B cell (primary cell): Measurements from ENCODE around the gene ACADL. TPM values are rescaled to one million over a fixed set of nuclear protein-coding genes. Genes with fewer than 3 reads are reported as not detected.

Source experiments
- ATAC-seq: fragments of 200-7000 bp; cut with Tn5 transposase; one replicate; pipeline ENCODE4 v1.10.0; 2021; ENCODE audit warnings: low read depth, mild to moderate bottlenecking, moderate number of reproducible peaks, moderate library complexity
- CTCF ChIA-PET: fragments of 350-600 bp; sonication (Branson Sonifier 250); formaldehyde crosslinking; loops from one replicate; lab custom pipeline; 2021; ENCODE audit warnings: antibody characterized with exemption, inconsistent platforms; lab: Charles Lee
- POLR2A ChIA-PET: fragments of 350-600 bp; sonication (Branson Sonifier 250); formaldehyde crosslinking; loops from one replicate; lab custom pipeline; 2021; ENCODE audit warnings: antibody characterized with exemption; lab: Charles Lee
- DNase-seq: peaks from one replicate; pipeline ENCODE4 v3.0.0; 2013
- H2AFZ ChIP-seq: 2 replicates; pipeline ENCODE4 v1.6.1; 2012; ENCODE audit warnings: mild to moderate bottlenecking, low read depth, low read length; ENCODE audit not compliant: insufficient read depth, poor library complexity, severe bottlenecking
- H3K27ac ChIP-seq, 2 donors: 1 replicate in 1 of 2; 2 replicates in 1 of 2; pipeline ENCODE4 v1.5.1; 2012 to 2013; ENCODE audit warnings: low read length in 2 of 2, mild to moderate bottlenecking in 2 of 2, moderate library complexity in 1 of 2
- H3K27me3 ChIP-seq, 4 experiments: fragments of 200-600 bp in 1 of 4; sonication (generic) in 1 of 4; replicated peaks in 1 of 4; 1 replicate in 2 of 4; 2 replicates in 2 of 4; pipeline versions ENCODE4 v1.6.1 to v1.7.0; 2013 to 2016; ENCODE audit warnings: low read length in 3 of 4, mild to moderate bottlenecking in 2 of 4, mixed read lengths in 1 of 4, moderate library complexity in 1 of 4; ENCODE audit not compliant: insufficient read depth in 4 of 4, control insufficient read depth in 3 of 4; ENCODE audit errors: control extremely low read depth in 1 of 4
- H3K36me3 ChIP-seq, 2 experiments: replicated peaks in 1 of 2; 1 replicate in 1 of 2; 2 replicates in 1 of 2; pipeline versions ENCODE4 v1.6.1 to v1.7.1; 2013; ENCODE audit warnings: low read length in 1 of 2; ENCODE audit not compliant: insufficient read depth in 2 of 2, control insufficient read depth in 1 of 2; ENCODE audit errors: control extremely low read depth in 1 of 2, extremely low read depth in 1 of 2
- H3K4me1 ChIP-seq, 2 donors: fragments of 200-600 bp in 1 of 2; sonication (generic) in 1 of 2; 1 replicate in 1 of 2; 2 replicates in 1 of 2; pipeline versions ENCODE4 v1.5.1 to v1.6.1; 2013 to 2017; ENCODE audit warnings: low read length in 2 of 2; ENCODE audit not compliant: control insufficient read depth in 2 of 2, insufficient read depth in 2 of 2
- H3K4me2 ChIP-seq: replicated peaks from 2 replicates; pipeline ENCODE3; 2012; ENCODE audit warnings: mild to moderate bottlenecking, low read depth, low read length; ENCODE audit not compliant: poor library complexity, severe bottlenecking
- H3K4me3 ChIP-seq, 5 experiments: fragments of 200-600 bp in 1 of 5; sonication (generic) in 1 of 5; 1 replicate in 3 of 5; 2 replicates in 2 of 5; pipeline versions ENCODE4 v1.5.1 to v1.7.0; 2011 to 2016; ENCODE audit warnings: low read length in 4 of 5, mild to moderate bottlenecking in 4 of 5, low read depth in 2 of 5, control low read depth in 1 of 5, moderate library complexity in 1 of 5; ENCODE audit not compliant: insufficient read depth in 1 of 5; ENCODE audit errors: control extremely low read depth in 1 of 5, extremely low read depth in 1 of 5
- H3K79me2 ChIP-seq: fragments of 200-600 bp; sonication (generic); one replicate; pipeline ENCODE4 v1.6.0; 2016; ENCODE audit warnings: low read length; ENCODE audit not compliant: control insufficient read depth, insufficient read depth
- H3K9ac ChIP-seq: fragments of 200-600 bp; sonication (generic); 2 replicates; pipeline ENCODE4 v1.6.1; 2017; ENCODE audit warnings: mild to moderate bottlenecking, low read length, moderate library complexity
- H3K9me3 ChIP-seq, 3 donors: one replicate each; pipeline versions ENCODE4 v1.6.1 to v1.7.1; 2013; ENCODE audit warnings: low read length in 2 of 3; ENCODE audit not compliant: control insufficient read depth in 2 of 3, insufficient read depth in 1 of 3; ENCODE audit errors: control extremely low read depth in 1 of 3
- H4K20me1 ChIP-seq: 2 replicates; pipeline ENCODE4 v1.6.0; 2012; ENCODE audit warnings: mild to moderate bottlenecking, low read length; ENCODE audit not compliant: insufficient read depth, control insufficient read depth, poor library complexity, severe bottlenecking
- H3K27ac Mint-ChIP-seq: one replicate; pipeline ENCODE4 v1.8.0; 2021; ENCODE audit warnings: mixed read lengths
- H3K27me3 Mint-ChIP-seq: one replicate; pipeline ENCODE4 v1.8.0; 2021; ENCODE audit warnings: mixed read lengths
- H3K4me1 Mint-ChIP-seq: one replicate; pipeline ENCODE4 v1.8.0; 2021; ENCODE audit warnings: mixed read lengths
- H3K4me3 Mint-ChIP-seq: one replicate; pipeline ENCODE4 v1.8.0; 2021; ENCODE audit warnings: mixed read lengths
- H3K9me3 Mint-ChIP-seq: one replicate; pipeline ENCODE4 v1.8.0; 2022; ENCODE audit warnings: mixed read lengths; ENCODE audit not compliant: insufficient read depth
- CTCF ChIP-seq: fragments of 200-600 bp; IDR thresholded peaks from one replicate; pipeline ENCODE4 v1.8.0; 2022; ENCODE audit warnings: antibody characterized with exemption, mild to moderate bottlenecking
- EZH2 ChIP-seq: IDR thresholded peaks from 2 replicates; pipeline ENCODE4 v1.6.1; 2012; ENCODE audit warnings: borderline replicate concordance, low read depth, mild to moderate bottlenecking, moderate library complexity, low read length; ENCODE audit not compliant: insufficient read depth, poor library complexity, severe bottlenecking
- WGBS: methylation state at CpG from one replicate; pipeline ENCODE4 v1.1.5; 2013; ENCODE audit warnings: missing lambda C conversion rate; ENCODE audit not compliant: insufficient coverage; 5-methylcytosine and 5-hydroxymethylcytosine counted together
- intact Hi-C: fragments of 100-400 bp; cut with micrococcal nuclease; formaldehyde crosslinking; loops from one replicate; pipeline ENCODE4 v1.10.0; 2022
- polyA plus RNA-seq: library from polyadenylated mRNA; depleted of rRNA; stranded (reverse); fragments of >200 nt; gene quantifications from 2 replicates; pipeline ENCODE4 v1.2.3, GENCODE V29; 2012
- total RNA-seq, 2 donors: library from RNA; stranded (reverse); fragments of 120-200 nt in 1 of 2; gene quantifications; 1 replicate in 1 of 2; 2 replicates in 1 of 2; pipeline versions ENCODE4 v1.2.3 to v1.2.4, GENCODE V29; 2013 to 2022

The ACADL gene
- total and polyA plus RNA-seq, 2 donors (not counting 1 experiment from before 2014, with no cell fraction given) = not detected

GRCh38 chr2:210250622-210251021 lies 25.4 kb upstream of the ACADL start:
- H3K9ac ChIP-seq = no peak overlapping the region
- H3K27me3 ChIP-seq = no peaks in the 10 kb centered on the region
- ATAC-seq (no peak), DNase-seq (no peak)
- Mint-ChIP-seq H3K4me1 (no peaks in the 10 kb centered on the region), H3K27ac (no peak overlapping the region), H3K4me3 (no peak overlapping the region), H3K27me3 (peaks cover 3% of the 10 kb centered on the region), H3K9me3 (no peaks in the 10 kb centered on the region)
- H4K20me1 ChIP-seq = no peaks in the 10 kb centered on the region
- CTCF ChIA-PET = no interaction called here
- H3K9me3 ChIP-seq = no peaks in the 10 kb centered on the region
- intact Hi-C loops = no loop called here
- H3K4me3 ChIP-seq = no peak overlapping the region
- H3K4me1 ChIP-seq = no peaks in the 10 kb centered on the region
- H2AFZ ChIP-seq = no peak overlapping the region
- H3K4me2 ChIP-seq = no peak overlapping the region
- H3K79me2 ChIP-seq = no peaks in the 10 kb centered on the region
- POLR2A ChIA-PET = no interaction called here
- no CpG with 5 or more reads among the region's 1 CpG for WGBS
- H3K36me3 ChIP-seq = no peaks in the 10 kb centered on the region
- no peak overlapping the region for H3K27ac ChIP-seq
- TF ChIP-seq CTCF (no peak), EZH2 (no peak)

GRCh38 chr2:210233487-210233886 lies 8.2 kb upstream of the ACADL start:
- no peak for TF ChIP-seq EZH2
- no peak for TF ChIP-seq CTCF
- no peak overlapping the region for H3K9ac ChIP-seq
- H3K9me3 Mint-ChIP-seq = no peaks in the 10 kb centered on the region
- H3K27ac Mint-ChIP-seq = no peak overlapping the region
- H3K4me1 Mint-ChIP-seq = no peaks in the 10 kb centered on the region
- CTCF ChIA-PET = no interaction called here
- no peak overlapping the region for H3K4me3 ChIP-seq
- ATAC-seq (no peak), DNase-seq (no peak)
- H3K36me3 ChIP-seq = no peaks in the 10 kb centered on the region
- H3K79me2 ChIP-seq = no peaks in the 10 kb centered on the region
- H4K20me1 ChIP-seq = no peaks in the 10 kb centered on the region
- POLR2A ChIA-PET = no interaction called here
- peaks cover 0 to 4% (median 0%) of the 10 kb centered on the region in 3 donors for H3K9me3 ChIP-seq
- H3K4me3 Mint-ChIP-seq = no peak overlapping the region
- no peak overlapping the region for H3K27ac ChIP-seq
- H3K4me2 ChIP-seq = no peak overlapping the region
- H3K4me1 ChIP-seq = no peaks in the 10 kb centered on the region
- intact Hi-C loops = no loop called here
- no peak overlapping the region for H2AFZ ChIP-seq
- WGBS = 88% methylated on average over 3 of the region's 3 CpGs
- peaks cover 0 to 8% (median 0%) of the 10 kb centered on the region in 4 experiments for H3K27me3 ChIP-seq
- peaks cover 13% of the 10 kb centered on the region for H3K27me3 Mint-ChIP-seq
